Stimulated activated naive CD8-positive, alpha-beta T cell treated with anti-CD3 and anti-CD28 coated beads, Interleukin-15, amount 100 ng/mL, for 72 hours (primary cell): ENCODE data around the gene RNASEL.
"Not testable (repeated sequence)": the region's sequence is repeated elsewhere in the genome, so short reads cannot be mapped to it uniquely, and the experiment has no call there.

Experiments used
- ATAC-seq: fragments of 150-1000 bp; cut with Tn5 transposase; 2 replicates; pipeline ENCODE4 v1.10.0; 2021; ENCODE audit warnings: mild to moderate bottlenecking, moderate library complexity
- DNase-seq, 2 donors: peaks; one replicate each; pipeline ENCODE4 v3.0.0; 2021 to 2022
- H3K27ac Mint-ChIP-seq, 2 donors: one replicate each; pipeline ENCODE4 v1.8.0; 2022; ENCODE audit warnings: mild to moderate bottlenecking in 2 of 2, mixed read lengths in 2 of 2, moderate library complexity in 2 of 2
- H3K27me3 Mint-ChIP-seq: one replicate; pipeline ENCODE4 v1.8.0; 2022; ENCODE audit warnings: mixed read lengths
- H3K4me1 Mint-ChIP-seq: one replicate; pipeline ENCODE4 v1.8.0; 2022; ENCODE audit warnings: mild to moderate bottlenecking, mixed read lengths
- H3K4me3 Mint-ChIP-seq, 2 donors: one replicate each; pipeline ENCODE4 v1.8.0; 2022; ENCODE audit warnings: mild to moderate bottlenecking in 2 of 2, mixed read lengths in 2 of 2, moderate library complexity in 1 of 2
- H3K9me3 Mint-ChIP-seq, 2 donors: one replicate each; pipeline ENCODE4 v1.8.0; 2022; ENCODE audit warnings: mixed read lengths in 2 of 2

Gene RNASEL, protein sequence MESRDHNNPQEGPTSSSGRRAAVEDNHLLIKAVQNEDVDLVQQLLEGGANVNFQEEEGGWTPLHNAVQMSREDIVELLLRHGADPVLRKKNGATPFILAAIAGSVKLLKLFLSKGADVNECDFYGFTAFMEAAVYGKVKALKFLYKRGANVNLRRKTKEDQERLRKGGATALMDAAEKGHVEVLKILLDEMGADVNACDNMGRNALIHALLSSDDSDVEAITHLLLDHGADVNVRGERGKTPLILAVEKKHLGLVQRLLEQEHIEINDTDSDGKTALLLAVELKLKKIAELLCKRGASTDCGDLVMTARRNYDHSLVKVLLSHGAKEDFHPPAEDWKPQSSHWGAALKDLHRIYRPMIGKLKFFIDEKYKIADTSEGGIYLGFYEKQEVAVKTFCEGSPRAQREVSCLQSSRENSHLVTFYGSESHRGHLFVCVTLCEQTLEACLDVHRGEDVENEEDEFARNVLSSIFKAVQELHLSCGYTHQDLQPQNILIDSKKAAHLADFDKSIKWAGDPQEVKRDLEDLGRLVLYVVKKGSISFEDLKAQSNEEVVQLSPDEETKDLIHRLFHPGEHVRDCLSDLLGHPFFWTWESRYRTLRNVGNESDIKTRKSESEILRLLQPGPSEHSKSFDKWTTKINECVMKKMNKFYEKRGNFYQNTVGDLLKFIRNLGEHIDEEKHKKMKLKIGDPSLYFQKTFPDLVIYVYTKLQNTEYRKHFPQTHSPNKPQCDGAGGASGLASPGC

GRCh38 chr1:182588500-182589396, at the start of gene RNASEL:
Gene RNASEL, minus strand, starts transcription at chr1:182589256. Its CDS starts 2,450 bp downstream, at chr1:182586806.
- peaks cover 6% of the 10 kb centered on the region for H3K27me3 Mint-ChIP-seq
- DNase-seq (peak in 1 of 2 donors; percentile 41), ATAC-seq (peak; percentile 91)
- H3K4me3 Mint-ChIP-seq: peak within 1 kb of the TSS; percentile 96 to 98
- peaks cover 0 to 6% of the 10 kb centered on the region in 2 donors for H3K9me3 Mint-ChIP-seq
- H3K27ac Mint-ChIP-seq: peak within 1 kb of the TSS; percentile 99
- H3K4me1 Mint-ChIP-seq: peaks cover 49% of the 10 kb centered on the region

- H3K9me3 Mint-ChIP-seq: no peaks in the 10 kb centered on the region
- no peak overlapping the region for H3K27ac Mint-ChIP-seq
- H3K27me3 Mint-ChIP-seq: peaks cover 64% of the 10 kb centered on the region
- H3K4me1 Mint-ChIP-seq: peaks cover 4% of the 10 kb centered on the region
- no peak overlapping the region for H3K4me3 Mint-ChIP-seq
- ATAC-seq: no peak
- DNase-seq: no peak
These were observed 48.7 kb upstream of the RNASEL start for GRCh38 chr1:182637769-182638168.

DNA sequence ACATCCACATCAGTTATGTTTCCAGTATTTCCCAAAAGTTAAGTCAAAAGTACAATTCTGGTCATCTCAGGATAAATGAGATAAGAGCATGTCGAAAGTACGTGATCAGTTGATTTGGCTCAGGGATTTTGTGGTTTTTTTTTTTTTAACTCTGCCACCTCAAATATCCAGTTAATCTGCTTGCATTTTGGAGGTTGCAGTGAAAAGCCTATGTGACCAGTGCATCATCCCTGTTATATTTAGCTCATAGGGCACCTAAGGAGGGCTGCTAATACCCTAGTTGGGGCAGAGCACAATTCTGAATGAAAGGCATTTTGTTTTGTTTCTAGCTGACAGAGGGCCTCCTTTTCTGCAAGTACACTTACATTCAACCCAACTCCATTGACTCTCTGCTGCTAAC, 46.8 kb upstream of the RNASEL start:
- Mint-ChIP-seq H3K9me3 (no peaks in the 10 kb centered on the region), H3K4me3 (no peak overlapping the region), H3K4me1 (peaks cover 20% of the 10 kb centered on the region), H3K27me3 (peaks cover 77% of the 10 kb centered on the region), H3K27ac (no peak overlapping the region)
- DNase-seq (no peak), ATAC-seq (no peak)

DNA sequence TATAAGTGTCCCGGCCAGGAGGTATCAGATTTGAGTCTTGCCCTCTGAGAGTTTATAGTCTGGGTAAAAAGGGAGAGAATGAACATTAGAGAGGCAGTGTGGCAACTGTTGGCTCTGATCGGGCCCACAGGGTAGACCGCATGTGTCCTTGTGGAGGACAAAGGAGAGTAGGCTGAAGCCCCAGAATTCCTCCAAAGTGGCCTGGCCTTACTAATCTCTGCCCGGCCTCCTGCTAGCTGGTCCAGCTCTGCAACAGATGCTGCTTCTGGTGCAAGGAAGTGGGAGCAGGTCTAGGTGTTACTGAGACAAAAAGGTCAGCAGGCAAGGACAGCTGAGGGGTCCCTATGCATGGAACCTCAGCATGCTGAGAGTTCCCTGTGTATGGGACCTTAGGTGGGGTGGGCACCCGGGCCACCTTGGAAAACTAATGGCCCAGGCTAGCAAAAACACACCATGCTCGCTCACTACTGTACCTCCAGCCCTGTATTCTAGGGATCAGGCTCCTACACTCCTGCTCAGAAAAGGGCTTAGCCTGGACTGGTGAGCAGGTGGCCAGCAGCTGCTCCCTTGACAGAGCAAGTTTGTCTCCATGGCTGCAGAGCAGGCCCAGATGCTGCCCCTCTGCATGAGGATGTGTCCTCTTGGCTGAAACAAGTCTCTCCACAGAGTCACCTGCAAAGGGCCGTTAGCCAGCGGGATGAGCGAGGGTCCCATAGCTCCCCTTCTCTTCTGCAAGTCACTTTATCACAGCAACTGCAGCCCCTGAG, 45.4 kb upstream of the RNASEL start:
- H3K4me3 Mint-ChIP-seq: no peak overlapping the region
- no peak overlapping the region for H3K27ac Mint-ChIP-seq
- ATAC-seq (no peak), DNase-seq (no peak)
- peaks cover 73% of the 10 kb centered on the region for H3K27me3 Mint-ChIP-seq
- H3K4me1 Mint-ChIP-seq: peaks cover 33% of the 10 kb centered on the region
- H3K9me3 Mint-ChIP-seq: no peaks in the 10 kb centered on the region

DNA sequence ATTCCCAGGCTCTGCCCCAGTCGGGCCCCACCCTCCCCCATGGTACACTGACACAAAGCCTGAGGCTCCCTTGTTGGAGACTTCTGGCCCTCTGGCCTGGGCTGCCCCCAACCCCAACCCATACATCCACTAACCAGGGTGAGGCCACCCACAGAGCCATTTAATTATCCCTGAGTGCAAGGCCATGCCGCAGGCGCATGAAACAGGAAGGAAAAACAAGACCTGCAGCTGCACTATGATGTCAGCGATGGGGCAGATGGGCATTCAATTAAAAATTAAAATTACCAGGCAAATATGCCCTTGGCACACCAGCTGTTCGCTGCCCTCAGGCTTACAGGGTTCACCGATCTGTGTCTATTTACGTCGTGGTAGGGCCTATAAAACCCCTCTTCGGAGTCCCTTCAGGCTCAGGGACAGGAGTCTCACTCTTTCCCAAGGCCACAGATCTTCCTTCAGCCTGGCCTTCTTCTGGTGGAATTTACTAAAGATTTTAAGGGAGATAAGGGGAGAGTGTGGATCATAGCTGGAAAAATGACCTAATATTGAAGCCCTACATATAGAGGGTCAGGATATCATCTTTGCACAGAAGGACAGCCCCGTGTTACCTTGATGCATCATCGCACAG, 44.7 kb upstream of the RNASEL start:
- no peak for DNase-seq
- no peak for ATAC-seq
- Mint-ChIP-seq H3K4me3 (no peak overlapping the region), H3K27me3 (peaks cover 70% of the 10 kb centered on the region), H3K4me1 (peaks cover 41% of the 10 kb centered on the region), H3K27ac (no peak overlapping the region), H3K9me3 (no peaks in the 10 kb centered on the region)

- H3K27me3 Mint-ChIP-seq: peaks cover 69% of the 10 kb centered on the region
- H3K27ac Mint-ChIP-seq: no peak overlapping the region
These were observed 44.0 kb upstream of the RNASEL start for GRCh38 chr1:182633031-182633430.

GRCh38 chr1:182632441-182632857, 43.4 kb upstream of the RNASEL start:
- not testable (repeated sequence) for DNase-seq, ATAC-seq, H3K9me3 Mint-ChIP-seq, H3K27ac Mint-ChIP-seq
- Mint-ChIP-seq H3K4me3 (peak overlapping the region; percentile 24 to 31), H3K27me3 (peaks cover 67% of the 10 kb centered on the region), H3K4me1 (peaks cover 48% of the 10 kb centered on the region)

More at GRCh38 chr1:182633031-182633430, 44.0 kb upstream of the RNASEL start:
- Mint-ChIP-seq H3K9me3 (no peaks in the 10 kb centered on the region), H3K4me3 (no peak overlapping the region), H3K4me1 (peaks cover 45% of the 10 kb centered on the region)
- DNase-seq: no peak
- ATAC-seq: no peak

DNA sequence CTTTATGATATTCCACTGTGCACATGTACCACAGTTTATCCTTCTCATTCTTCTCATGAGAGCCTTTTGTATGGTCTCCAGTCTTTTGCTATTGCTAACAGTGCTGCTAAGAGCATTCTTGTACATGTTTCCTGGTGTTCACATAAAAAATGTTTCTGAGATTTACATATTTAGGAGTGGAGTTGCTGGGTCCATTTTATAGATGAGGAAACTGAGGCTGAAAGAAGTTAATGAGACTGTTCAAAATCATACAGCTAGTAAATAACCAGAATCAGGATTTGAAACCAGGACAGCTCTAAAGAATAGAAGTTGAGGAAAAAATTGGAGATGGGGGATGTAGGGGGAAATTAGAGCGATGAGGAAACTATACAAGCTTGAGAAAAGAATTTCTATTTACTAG, 42.9 kb upstream of the RNASEL start:
- Mint-ChIP-seq H3K4me3 (peak overlapping the region in 1 of 2 donors; percentile 5), H3K9me3 (no peaks in the 10 kb centered on the region), H3K4me1 (peaks cover 52% of the 10 kb centered on the region), H3K27me3 (peaks cover 67% of the 10 kb centered on the region), H3K27ac (no peak overlapping the region)
- no peak for DNase-seq
- ATAC-seq: no peak

DNA sequence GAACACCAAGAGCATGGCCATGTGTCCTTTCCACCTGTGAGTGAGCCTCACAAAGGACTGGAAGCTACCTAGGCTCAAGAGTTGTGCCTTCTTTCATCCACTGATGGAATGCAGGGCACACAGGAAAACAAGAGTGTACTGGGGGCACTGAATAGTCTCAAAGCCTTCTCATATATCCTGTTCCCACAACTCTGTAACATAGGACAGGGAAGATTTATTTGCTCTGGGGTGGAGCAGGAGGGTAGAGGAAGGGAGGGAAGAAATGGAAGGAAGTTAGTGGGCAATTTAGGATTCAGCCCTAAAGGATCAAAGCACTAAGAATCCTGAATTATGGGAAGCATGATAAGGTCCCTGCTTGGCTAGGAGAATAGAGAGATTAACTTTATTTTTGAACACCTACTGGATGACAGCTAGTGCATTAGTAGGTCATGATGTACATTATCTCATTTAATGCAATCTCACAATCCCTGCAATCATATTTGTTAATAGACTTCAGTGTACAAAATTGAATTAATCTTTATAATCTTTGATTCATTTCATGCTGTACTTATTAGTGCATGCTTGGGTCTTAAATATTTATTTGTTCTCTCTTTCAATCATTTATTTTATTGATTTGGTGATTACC, 42.1 kb upstream of the RNASEL start:
- H3K9me3 Mint-ChIP-seq: no peaks in the 10 kb centered on the region
- H3K4me3 Mint-ChIP-seq: peak overlapping the region in 1 of 2 donors; percentile 17
- H3K27ac Mint-ChIP-seq: peak overlapping the region in 1 of 2 donors; percentile 21
- peaks cover 60% of the 10 kb centered on the region for H3K4me1 Mint-ChIP-seq
- ATAC-seq (no peak), DNase-seq (no peak)
- H3K27me3 Mint-ChIP-seq: peaks cover 67% of the 10 kb centered on the region

GRCh38 chr1:182630586-182630985, 41.5 kb upstream of the RNASEL start:
- Mint-ChIP-seq H3K9me3 (no peaks in the 10 kb centered on the region), H3K4me3 (peak overlapping the region; percentile 60 to 73), H3K27me3 (peaks cover 62% of the 10 kb centered on the region), H3K4me1 (peaks cover 66% of the 10 kb centered on the region), H3K27ac (peak overlapping the region in 1 of 2 donors; percentile 63)
- ATAC-seq (no peak), DNase-seq (no peak)

DNA sequence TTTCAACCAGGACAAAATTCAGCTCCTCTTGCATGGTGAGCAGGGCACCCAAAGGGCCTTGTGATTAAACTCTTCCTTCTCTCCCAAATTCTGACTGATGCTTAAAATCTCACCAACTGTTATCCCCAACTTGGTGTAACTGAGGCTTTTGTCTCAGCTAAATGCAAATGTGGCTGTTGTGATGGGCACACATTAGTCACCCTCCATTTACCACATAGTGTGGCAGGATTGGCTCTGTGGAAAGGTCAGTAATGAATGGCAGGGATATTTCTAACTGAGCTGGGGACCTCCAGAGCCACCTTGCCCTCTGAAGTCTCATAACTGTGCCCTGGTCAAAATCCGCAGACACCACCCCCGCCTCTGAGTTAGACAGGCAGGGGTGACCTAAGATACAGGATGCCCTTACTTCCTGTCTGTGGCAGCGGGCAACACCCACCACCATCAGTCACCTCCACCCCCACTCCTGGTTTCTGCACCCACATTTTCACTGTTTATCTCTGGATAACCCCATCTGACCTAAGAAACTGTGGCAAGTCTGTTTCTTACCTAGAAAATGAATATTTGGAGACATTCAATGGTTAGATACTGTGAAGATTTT, 40.5 kb upstream of the RNASEL start:
- Mint-ChIP-seq H3K4me3 (peak overlapping the region; percentile 24 to 67), H3K27me3 (peaks cover 54% of the 10 kb centered on the region)
- peak; percentile 64 to 93 for DNase-seq

DNA sequence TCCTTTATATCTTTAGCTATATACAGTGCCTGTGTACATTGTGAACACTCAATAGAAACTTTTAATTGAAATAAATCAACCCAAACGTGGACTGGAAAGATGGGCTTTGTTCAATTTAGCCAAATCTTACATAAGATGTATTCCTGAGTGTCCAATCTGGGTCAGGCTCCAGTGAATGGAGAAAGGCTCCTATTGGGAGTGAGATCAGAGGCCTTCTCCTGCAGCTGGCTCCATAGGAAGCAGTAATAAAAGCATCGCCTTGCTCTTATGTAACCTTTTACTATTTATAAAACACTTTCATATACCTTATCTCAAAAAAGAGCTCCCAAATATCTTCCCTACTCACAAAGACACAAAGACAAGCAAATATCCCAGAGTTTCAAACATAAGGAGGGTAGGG, 40.0 kb upstream of the RNASEL start:
- Mint-ChIP-seq H3K27me3 (peaks cover 50% of the 10 kb centered on the region), H3K27ac (peak overlapping the region; percentile 51 to 89)
- ATAC-seq: no peak

More for the DNA sequence above, 40.5 kb upstream of the RNASEL start:
- H3K4me1 Mint-ChIP-seq: peaks cover 76% of the 10 kb centered on the region
- no peaks in the 10 kb centered on the region for H3K9me3 Mint-ChIP-seq
- ATAC-seq: peak; percentile 98
- peak overlapping the region; percentile 51 to 89 for H3K27ac Mint-ChIP-seq

DNA sequence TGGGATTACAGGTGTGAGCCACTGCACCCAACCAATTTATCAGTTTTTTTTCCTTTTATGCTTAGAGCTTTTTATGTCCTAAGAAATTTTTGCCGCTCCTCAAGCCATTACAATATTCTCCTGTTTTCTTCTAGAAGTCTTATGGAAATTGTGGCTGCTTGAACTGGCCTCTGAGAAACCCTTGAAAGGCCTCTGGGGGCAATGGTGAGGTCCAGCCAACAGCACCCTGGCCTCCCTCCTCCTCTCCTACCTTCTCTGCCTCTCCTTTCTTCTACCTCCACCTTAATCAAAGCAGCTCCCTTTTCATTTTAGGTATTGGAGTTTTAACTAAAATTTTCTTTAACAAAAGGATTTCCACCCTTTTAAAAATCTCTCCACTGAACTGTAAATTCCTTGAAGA, 39.6 kb upstream of the RNASEL start:
- no peaks in the 10 kb centered on the region for H3K9me3 Mint-ChIP-seq
- ATAC-seq (no peak), DNase-seq (no peak)
- H3K27ac Mint-ChIP-seq: no peak overlapping the region
- peaks cover 46% of the 10 kb centered on the region for H3K27me3 Mint-ChIP-seq
- peaks cover 85% of the 10 kb centered on the region for H3K4me1 Mint-ChIP-seq
- H3K4me3 Mint-ChIP-seq: peak overlapping the region in 1 of 2 donors; percentile 67

More for the DNA sequence above, 40.0 kb upstream of the RNASEL start:
- peaks cover 81% of the 10 kb centered on the region for H3K4me1 Mint-ChIP-seq
- peak overlapping the region; percentile 24 to 67 for H3K4me3 Mint-ChIP-seq
- DNase-seq: no peak
- H3K9me3 Mint-ChIP-seq: no peaks in the 10 kb centered on the region
